ENCODE measurements around the gene POLR3G.

The POLR3G gene

GRCh38 chr5:90550963-90551362 lies 76.3 kb downstream of the POLR3G start:
- Histone ChIP-seq H3K9ac (ENCODE audit: insufficient read length, low read depth) (no peak overlapping the region), H3K36me3 (ENCODE audit: insufficient read depth, insufficient read length, low read length) (no peaks in the 10 kb centered on the region), H3K9me3 (ENCODE audit: insufficient read depth, low read length) (no peaks in the 10 kb centered on the region), H3K4me1 (ENCODE audit: insufficient read depth, insufficient read length) (no peaks in the 10 kb centered on the region), H3K4me3 (ENCODE audit: insufficient read length, low read depth) (no peak overlapping the region), H3K27me3 (ENCODE audit: insufficient read depth, insufficient read length) (no peaks in the 10 kb centered on the region)
- TF ChIP-seq ZNF274 (IDR thresholded peaks at IDR 0.05; ENCODE audit: low read depth, low read length) (no peak), YY1 (IDR thresholded peaks at IDR 0.05; ENCODE audit: insufficient read depth, insufficient read length) (no peak), SUZ12 (IDR thresholded peaks at IDR 0.05; ENCODE audit: extremely low read depth, insufficient read depth, insufficient read length) (no peak)
- no peak for DNase-seq (ENCODE audit: low read depth, low spot score)

- DNase-seq (ENCODE audit: low read depth, low spot score) = no peak
- Histone ChIP-seq H3K9ac (ENCODE audit: insufficient read length, low read depth) (no peak overlapping the region), H3K27me3 (ENCODE audit: insufficient read depth, insufficient read length) (peaks cover 2% of the 10 kb centered on the region), H3K9me3 (ENCODE audit: insufficient read depth, low read length) (no peaks in the 10 kb centered on the region), H3K4me1 (ENCODE audit: insufficient read depth, insufficient read length) (no peaks in the 10 kb centered on the region), H3K4me3 (ENCODE audit: insufficient read length, low read depth) (no peak overlapping the region), H3K36me3 (ENCODE audit: insufficient read depth, insufficient read length, low read length) (no peaks in the 10 kb centered on the region)
- TF ChIP-seq ZNF274 (IDR thresholded peaks at IDR 0.05; ENCODE audit: low read depth, low read length) (no peak), YY1 (IDR thresholded peaks at IDR 0.05; ENCODE audit: insufficient read depth, insufficient read length) (no peak)
Observed at GRCh38 chr5:90551376-90551775, 76.7 kb downstream of the POLR3G start.

GRCh38 chr5:90553711-90554110 lies 79.0 kb downstream of the POLR3G start:
- Histone ChIP-seq H3K4me3 (ENCODE audit: insufficient read length, low read depth) (no peak overlapping the region), H3K27me3 (ENCODE audit: insufficient read depth, insufficient read length) (peaks cover 6% of the 10 kb centered on the region), H3K9ac (ENCODE audit: insufficient read length, low read depth) (no peak overlapping the region), H3K9me3 (ENCODE audit: insufficient read depth, low read length) (no peaks in the 10 kb centered on the region), H3K4me1 (ENCODE audit: insufficient read depth, insufficient read length) (no peaks in the 10 kb centered on the region), H3K36me3 (ENCODE audit: insufficient read depth, insufficient read length, low read length) (no peaks in the 10 kb centered on the region)
- no peak for DNase-seq (ENCODE audit: low read depth, low spot score)
- no peak for TF ChIP-seq YY1 (IDR thresholded peaks at IDR 0.05; ENCODE audit: insufficient read depth, insufficient read length)
- no peak for TF ChIP-seq SUZ12 (IDR thresholded peaks at IDR 0.05; ENCODE audit: extremely low read depth, insufficient read depth, insufficient read length)
- TF ChIP-seq ZNF274 (IDR thresholded peaks at IDR 0.05; ENCODE audit: low read depth, low read length) = no peak

GRCh38 chr5:90554358-90555006 lies 79.8 kb downstream of the POLR3G start:
- Histone ChIP-seq H3K27me3 (ENCODE audit: insufficient read depth, insufficient read length) (peaks cover 6% of the 10 kb centered on the region), H3K9ac (ENCODE audit: insufficient read length, low read depth) (no peak overlapping the region), H3K4me1 (ENCODE audit: insufficient read depth, insufficient read length) (no peaks in the 10 kb centered on the region), H3K9me3 (ENCODE audit: insufficient read depth, low read length) (no peaks in the 10 kb centered on the region), H3K4me3 (ENCODE audit: insufficient read length, low read depth) (no peak overlapping the region), H3K36me3 (ENCODE audit: insufficient read depth, insufficient read length, low read length) (no peaks in the 10 kb centered on the region)
- TF ChIP-seq SUZ12 (IDR thresholded peaks at IDR 0.05; ENCODE audit: extremely low read depth, insufficient read depth, insufficient read length) (no peak), ZNF274 (IDR thresholded peaks at IDR 0.05; ENCODE audit: low read depth, low read length) (no peak), YY1 (IDR thresholded peaks at IDR 0.05; ENCODE audit: insufficient read depth, insufficient read length) (no peak)
- DNase-seq (ENCODE audit: low read depth, low spot score) = no peak

GRCh38 chr5:90555666-90556065 lies 81.0 kb downstream of the POLR3G start:
- H3K4me3 ChIP-seq (ENCODE audit: insufficient read length, low read depth) = no peak overlapping the region
- TF ChIP-seq SUZ12 (IDR thresholded peaks at IDR 0.05; ENCODE audit: extremely low read depth, insufficient read depth, insufficient read length) = no peak
- TF ChIP-seq YY1 (IDR thresholded peaks at IDR 0.05; ENCODE audit: insufficient read depth, insufficient read length) = no peak
- no peak for TF ChIP-seq ZNF274 (IDR thresholded peaks at IDR 0.05; ENCODE audit: low read depth, low read length)
- no peak for DNase-seq (ENCODE audit: low read depth, low spot score)
- no peaks in the 10 kb centered on the region for H3K9me3 ChIP-seq (ENCODE audit: insufficient read depth, low read length)
- peaks cover 6% of the 10 kb centered on the region for H3K27me3 ChIP-seq (ENCODE audit: insufficient read depth, insufficient read length)
- H3K4me1 ChIP-seq (ENCODE audit: insufficient read depth, insufficient read length) = no peaks in the 10 kb centered on the region
- no peaks in the 10 kb centered on the region for H3K36me3 ChIP-seq (ENCODE audit: insufficient read depth, insufficient read length, low read length)
- H3K9ac ChIP-seq (ENCODE audit: insufficient read length, low read depth) = no peak overlapping the region

GRCh38 chr5:90557391-90557790 lies 82.7 kb downstream of the POLR3G start:
- Histone ChIP-seq H3K4me1 (ENCODE audit: insufficient read depth, insufficient read length) (peaks cover 2% of the 10 kb centered on the region), H3K27me3 (ENCODE audit: insufficient read depth, insufficient read length) (peaks cover 6% of the 10 kb centered on the region), H3K36me3 (ENCODE audit: insufficient read depth, insufficient read length, low read length) (no peaks in the 10 kb centered on the region), H3K4me3 (ENCODE audit: insufficient read length, low read depth) (no peak overlapping the region), H3K9ac (ENCODE audit: insufficient read length, low read depth) (no peak overlapping the region), H3K9me3 (ENCODE audit: insufficient read depth, low read length) (no peaks in the 10 kb centered on the region)
- TF ChIP-seq ZNF274 (IDR thresholded peaks at IDR 0.05; ENCODE audit: low read depth, low read length) (no peak), YY1 (IDR thresholded peaks at IDR 0.05; ENCODE audit: insufficient read depth, insufficient read length) (no peak), SUZ12 (IDR thresholded peaks at IDR 0.05; ENCODE audit: extremely low read depth, insufficient read depth, insufficient read length) (no peak)
- no peak for DNase-seq (ENCODE audit: low read depth, low spot score)

- peaks cover 2% of the 10 kb centered on the region for H3K4me1 ChIP-seq (ENCODE audit: insufficient read depth, insufficient read length)
- H3K9me3 ChIP-seq (ENCODE audit: insufficient read depth, low read length) = no peaks in the 10 kb centered on the region
- H3K36me3 ChIP-seq (ENCODE audit: insufficient read depth, insufficient read length, low read length) = no peaks in the 10 kb centered on the region
- DNase-seq (ENCODE audit: low read depth, low spot score) = no peak
- H3K9ac ChIP-seq (ENCODE audit: insufficient read length, low read depth) = peak overlapping the region; percentile 69
- H3K4me3 ChIP-seq (ENCODE audit: insufficient read length, low read depth) = peak overlapping the region; percentile 57
- peaks cover 6% of the 10 kb centered on the region for H3K27me3 ChIP-seq (ENCODE audit: insufficient read depth, insufficient read length)
- no peak for TF ChIP-seq YY1 (IDR thresholded peaks at IDR 0.05; ENCODE audit: insufficient read depth, insufficient read length)
- no peak for TF ChIP-seq SUZ12 (IDR thresholded peaks at IDR 0.05; ENCODE audit: extremely low read depth, insufficient read depth, insufficient read length)
- no peak for TF ChIP-seq ZNF274 (IDR thresholded peaks at IDR 0.05; ENCODE audit: low read depth, low read length)
Observed at GRCh38 chr5:90557871-90558270, 83.2 kb downstream of the POLR3G start.
